Thymus (tissue), 11 donors: ENCODE data around the gene ZMYND10. TPM values are rescaled to one million over a fixed set of nuclear protein-coding genes. Genes with fewer than 3 reads are reported as not detected.

Experiments
- DNase-seq, 9 donors: peaks; one replicate each; pipeline ENCODE4 v3.0.0-alpha.2; 2013; ENCODE audit warnings: low spot score in 9 of 9, low read depth in 6 of 9, missing footprints in 1 of 9
- H3K27ac ChIP-seq, 2 donors: one replicate each; pipeline ENCODE4 v1.5.1; 2013; ENCODE audit warnings: control low read depth in 1 of 2, low read depth in 1 of 2, low read length in 1 of 2, mild to moderate bottlenecking in 1 of 2, moderate library complexity in 1 of 2
- H3K27me3 ChIP-seq, 2 donors: one replicate each; pipeline ENCODE4 v1.5.1; 2013; ENCODE audit warnings: low read length in 1 of 2; ENCODE audit not compliant: control insufficient read depth in 2 of 2, insufficient read depth in 1 of 2
- H3K36me3 ChIP-seq, 2 donors: one replicate each; pipeline ENCODE4 v1.5.1; 2013; ENCODE audit warnings: low read length in 1 of 2, mild to moderate bottlenecking in 1 of 2, moderate library complexity in 1 of 2; ENCODE audit not compliant: control insufficient read depth in 2 of 2, insufficient read depth in 2 of 2
- H3K4me1 ChIP-seq, 2 donors: one replicate each; pipeline ENCODE4 v1.5.1; 2013; ENCODE audit warnings: low read length in 2 of 2; ENCODE audit not compliant: control insufficient read depth in 2 of 2, insufficient read depth in 2 of 2
- H3K4me3 ChIP-seq, 2 donors: one replicate each; pipeline ENCODE4 v1.5.1; 2013; ENCODE audit warnings: low read length in 2 of 2, control low read depth in 1 of 2, mild to moderate bottlenecking in 1 of 2
- H3K9me3 ChIP-seq, 2 donors: one replicate each; pipeline ENCODE4 v1.5.1; 2013; ENCODE audit warnings: low read length in 1 of 2, mild to moderate bottlenecking in 1 of 2; ENCODE audit not compliant: control insufficient read depth in 2 of 2, insufficient read depth in 1 of 2
- WGBS: extraction: QIAGEN DNeasy Blood & Tissue Kit; methylation state at CpG from one replicate; pipeline ENCODE4 v1.1.7; 2013; 5-methylcytosine and 5-hydroxymethylcytosine counted together
- polyA plus RNA-seq: library from polyadenylated mRNA; stranded (reverse); fragments of 200-250 nt; gene quantifications from one replicate; pipeline ENCODE4 v1.2.3, GENCODE V29; 2013
- total RNA-seq: library from RNA; stranded (reverse); fragments of 120-200 nt; gene quantifications from one replicate; pipeline ENCODE4 v1.2.4, GENCODE V29; 2013
- donor health status: healthy.

Gene ZMYND10
- total and polyA plus RNA-seq, 2 donors = 0.66 to 5.5 TPM

GRCh38 chr3:50341996-50342650 is 3.4 kb downstream of the ZMYND10 start:
- peaks cover 20 to 53% of the 10 kb centered on the region in 2 donors for H3K4me1 ChIP-seq
- no peak overlapping the region for H3K4me3 ChIP-seq
- no peak for DNase-seq
- H3K36me3 ChIP-seq = no peaks in the 10 kb centered on the region
- WGBS = 95% methylated on average over 13 of the region's 13 CpGs
- H3K27ac ChIP-seq = no peak overlapping the region
- peaks cover 0 to 38% of the 10 kb centered on the region in 2 donors for H3K27me3 ChIP-seq
- H3K9me3 ChIP-seq = peaks cover 0 to 4% of the 10 kb centered on the region in 2 donors

- 96% methylated on average over 9 of the region's 9 CpGs for WGBS
- Histone ChIP-seq H3K36me3 (no peaks in the 10 kb centered on the region), H3K4me1 (peaks cover 22 to 53% of the 10 kb centered on the region in 2 donors), H3K9me3 (peaks cover 0 to 4% of the 10 kb centered on the region in 2 donors), H3K27me3 (peaks cover 0 to 38% of the 10 kb centered on the region in 2 donors), H3K4me3 (no peak overlapping the region), H3K27ac (peak overlapping the region; percentile 14 to 77)
- no peak for DNase-seq
Observed at GRCh38 chr3:50341537-50341936, 4.0 kb downstream of the ZMYND10 start.

- Histone ChIP-seq H3K9me3 (peaks cover 0 to 4% of the 10 kb centered on the region in 2 donors), H3K4me3 (peak within 1 kb of the TSS; percentile 16 to 31), H3K27ac (peak within 1 kb of the TSS; percentile 51 to 77), H3K4me1 (peaks cover 27 to 56% of the 10 kb centered on the region in 2 donors), H3K27me3 (peaks cover 0 to 37% of the 10 kb centered on the region in 2 donors), H3K36me3 (no peaks in the 10 kb centered on the region)
- peak in 2 of 9 donors; percentile 51 to 66 for DNase-seq
- 3% methylated on average over 85 of the region's 85 CpGs for WGBS
Observed at GRCh38 chr3:50340448-50341329, 4.8 kb downstream of the ZMYND10 start, which contains the start of gene RASSF1. Gene RASSF1 (minus strand): TSS chr3:50340836. CDS start chr3:50340805, 31 bp downstream.

GRCh38 chr3:50340147-50340447 is 5.4 kb downstream of the ZMYND10 start:
- DNase-seq = no peak

GRCh38 chr3:50339485-50340146 is 5.9 kb downstream of the ZMYND10 start:
- H3K4me1 ChIP-seq = peaks cover 24 to 60% of the 10 kb centered on the region in 2 donors
- H3K4me3 ChIP-seq = peak overlapping the region; percentile 16 to 31
- peaks cover 0 to 32% of the 10 kb centered on the region in 2 donors for H3K27me3 ChIP-seq
- no peak for DNase-seq
- no peak overlapping the region for H3K27ac ChIP-seq
- peaks cover 0 to 2% of the 10 kb centered on the region in 2 donors for H3K36me3 ChIP-seq
- H3K9me3 ChIP-seq = peaks cover 0 to 4% of the 10 kb centered on the region in 2 donors
- WGBS = 71% methylated on average over 14 of the region's 14 CpGs

More at GRCh38 chr3:50340147-50340447, 5.4 kb downstream of the ZMYND10 start:
- WGBS = 8% methylated on average over 9 of the region's 9 CpGs
- Histone ChIP-seq H3K4me1 (peaks cover 24 to 56% of the 10 kb centered on the region in 2 donors), H3K27ac (peak overlapping the region; percentile 4 to 77), H3K4me3 (peak overlapping the region; percentile 16 to 31), H3K9me3 (peaks cover 0 to 4% of the 10 kb centered on the region in 2 donors), H3K27me3 (peaks cover 0 to 32% of the 10 kb centered on the region in 2 donors), H3K36me3 (no peaks in the 10 kb centered on the region)

GRCh38 chr3:50338965-50339364 is 6.6 kb downstream of the ZMYND10 start:
- peaks cover 0 to 8% of the 10 kb centered on the region in 2 donors for H3K36me3 ChIP-seq
- WGBS = 31% methylated on average over 5 of the region's 5 CpGs
- H3K4me3 ChIP-seq = peak overlapping the region in 1 of 2 donors; percentile 86
- H3K9me3 ChIP-seq = peaks cover 0 to 4% of the 10 kb centered on the region in 2 donors
- DNase-seq = no peak
- H3K4me1 ChIP-seq = peaks cover 24 to 66% of the 10 kb centered on the region in 2 donors
- peak overlapping the region; percentile 19 to 61 for H3K27ac ChIP-seq
- H3K27me3 ChIP-seq = peaks cover 0 to 32% of the 10 kb centered on the region in 2 donors

GRCh38 chr3:50337175-50337861 is 8.2 kb downstream of the ZMYND10 start:
- peak; percentile 78 to 97 (median 87) for DNase-seq
- WGBS = under 1% methylated on average over 79 of the region's 79 CpGs
- Histone ChIP-seq H3K27me3 (peaks cover 0 to 32% of the 10 kb centered on the region in 2 donors), H3K27ac (peak overlapping the region; percentile 96 to 97), H3K36me3 (peaks cover 1 to 15% of the 10 kb centered on the region in 2 donors), H3K9me3 (peaks cover 0 to 4% of the 10 kb centered on the region in 2 donors), H3K4me1 (peaks cover 24 to 70% of the 10 kb centered on the region in 2 donors), H3K4me3 (peak overlapping the region; percentile 68 to 86)

- H3K4me1 ChIP-seq = peaks cover 24 to 69% of the 10 kb centered on the region in 2 donors
- H3K4me3 ChIP-seq = peak overlapping the region; percentile 68 to 86
- peak overlapping the region; percentile 96 to 97 for H3K27ac ChIP-seq
- WGBS = 4% methylated on average over 31 of the region's 31 CpGs
- H3K36me3 ChIP-seq = peaks cover 8 to 22% of the 10 kb centered on the region in 2 donors
- DNase-seq = peak in 3 of 9 donors; percentile 30 to 55 (median 42)
- H3K27me3 ChIP-seq = peaks cover 0 to 32% of the 10 kb centered on the region in 2 donors
- peaks cover 0 to 4% of the 10 kb centered on the region in 2 donors for H3K9me3 ChIP-seq
Observed at GRCh38 chr3:50336452-50337174, 8.9 kb downstream of the ZMYND10 start.
